ENCODE results near the gene ARL1. TPM values are rescaled to one million over a fixed set of nuclear protein-coding genes. Genes with fewer than 3 reads are reported as not detected.

ARL1 gene
- total RNA-seq, 6 donors from 2014 or later: 13.6 to 84.1 (median 61.2) TPM

Small RNAs within 50 kb of the gene (small RNA-seq; reads per million reads assigned to genes)
- gene RF00019 (0 reads per million in 4 donors), gene RNU6-1068P (0 reads per million in 4 donors), gene RPS27P23 (0 reads per million in 4 donors)

Other genes with a start within 250 kb of the ARL1 start
- gene SLC5A8, start 197.5 kb downstream of the ARL1 start, total RNA-seq: 1 to 10 TPM in 5 of 6 donors, not detected in 1; 2.1 to 8.8 (median 7.2) TPM
- gene UTP20, start 127.7 kb downstream of the ARL1 start, total RNA-seq: 10 to 100 TPM in 4 of 6 donors, 1 to 10 TPM in 2; 7.1 to 17.0 (median 11.4) TPM
- gene SPIC, start 67.6 kb upstream of the ARL1 start, total RNA-seq: under 1 TPM in 1 of 6 donors, not detected in 5; 0.20 TPM
- gene MYBPC1, start 187.2 kb upstream of the ARL1 start, total RNA-seq: 1 to 10 TPM in 1 of 6 donors, not detected in 5; 6.3 TPM

All from upper lobe of left lung (tissue), 6 donors.